Dermis blood vessel endothelial cell (primary cell): Measurements from ENCODE around the gene NLGN1. TPM values are rescaled to one million over a fixed set of nuclear protein-coding genes. Genes with fewer than 3 reads are reported as not detected.
"Not testable (repeated sequence)": the region's sequence is repeated elsewhere in the genome, so short reads cannot be mapped to it uniquely, and the experiment has no call there.

Experiments used
- DNase-seq: peaks from one replicate; pipeline ENCODE4 v3.0.0; 2010
- total RNA-seq: library from RNA; depleted of rRNA; stranded (reverse); fragments of >200 nt; gene quantifications from 2 replicates; pipeline ENCODE4 v1.2.3, GENCODE V29; 2014

The NLGN1 gene
- total RNA-seq, 1 donor from 2014 or later: 1.4 TPM

GRCh38 chr3:173567997-173568396 lies 170.5 kb downstream of the NLGN1 start:
- no peak for DNase-seq

- DNase-seq: no peak
These were observed 171.1 kb downstream of the NLGN1 start for GRCh38 chr3:173568623-173569022.

GRCh38 chr3:173583496-173583895 lies 186.0 kb downstream of the NLGN1 start:
- DNase-seq: no peak

DNA sequence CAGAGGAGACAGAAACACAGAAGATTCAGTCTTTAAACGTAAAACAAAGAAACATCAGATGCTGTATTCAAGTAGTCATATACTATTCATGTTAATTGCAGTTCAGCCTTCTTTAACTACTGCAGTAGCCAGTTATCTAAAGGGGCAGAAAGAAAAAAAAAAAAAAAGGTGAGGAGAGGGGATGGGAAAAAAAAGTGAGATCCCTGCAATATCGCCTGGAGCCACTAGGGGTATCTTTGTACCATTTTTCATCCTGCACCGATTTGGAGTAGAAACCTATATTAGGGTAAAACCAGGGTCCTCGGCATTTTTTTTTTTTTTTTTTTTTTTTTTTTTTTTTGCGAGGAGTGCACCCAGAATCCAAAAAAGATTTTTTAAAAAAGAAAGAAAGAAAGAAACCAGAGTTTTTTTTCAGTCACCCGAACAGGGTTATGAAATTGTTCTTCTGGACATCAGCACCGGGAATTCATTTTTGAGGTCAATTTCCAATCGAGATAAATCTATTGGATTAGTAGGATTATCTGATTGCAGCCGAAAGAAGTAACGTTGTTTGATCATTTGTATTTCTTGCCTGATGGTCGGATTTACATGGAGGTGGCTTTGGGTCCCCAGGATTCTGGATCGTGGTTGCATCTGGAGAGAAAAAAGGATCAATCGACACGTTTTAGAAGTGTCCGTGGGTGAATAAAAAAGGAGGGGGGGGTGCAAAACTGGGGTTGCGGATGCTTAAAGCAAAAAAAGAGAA lies 186.7 kb downstream of the NLGN1 start:
- DNase-seq: peak; percentile 62

GRCh38 chr3:173584838-173585831 lies 187.6 kb downstream of the NLGN1 start:
- DNase-seq: peak; percentile 47

DNA sequence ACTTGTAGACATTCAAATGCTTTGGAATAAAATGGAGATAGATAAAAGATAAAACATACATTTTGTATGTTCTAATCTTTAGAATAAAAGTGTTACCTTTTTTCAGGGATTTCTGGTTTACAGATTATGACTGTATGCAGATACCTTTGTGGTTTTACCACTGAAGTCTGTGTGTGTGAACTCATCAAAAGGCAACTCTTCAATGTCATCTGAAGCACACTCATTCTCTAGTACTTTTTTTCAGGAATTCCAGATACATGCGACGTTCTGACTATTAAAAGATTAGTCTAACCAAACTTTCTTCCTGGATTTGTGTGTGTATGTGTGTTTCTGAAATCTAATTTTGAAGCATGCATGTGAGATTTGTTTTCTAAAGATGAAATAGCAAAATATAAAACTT lies 188.6 kb downstream of the NLGN1 start:
- DNase-seq: no peak

DNA sequence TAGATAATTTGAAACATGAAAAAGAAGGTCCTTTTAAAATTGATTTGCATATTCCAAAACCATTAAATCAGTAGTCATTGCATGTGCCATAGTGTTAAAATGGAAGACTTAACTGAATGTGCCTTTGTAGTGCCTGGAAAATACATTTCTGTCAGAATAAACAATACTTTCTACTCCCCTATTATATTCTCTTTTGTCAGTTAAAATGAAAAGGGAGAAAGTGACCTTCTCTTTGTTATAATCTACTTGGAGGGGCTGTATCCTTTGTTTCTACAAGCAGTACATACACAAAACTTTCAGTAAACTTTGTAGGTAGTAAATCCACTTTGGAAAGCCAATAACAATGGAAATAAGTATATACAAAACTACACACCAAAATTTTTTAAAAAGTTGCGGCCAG lies 189.5 kb downstream of the NLGN1 start:
- no peak for DNase-seq

DNA sequence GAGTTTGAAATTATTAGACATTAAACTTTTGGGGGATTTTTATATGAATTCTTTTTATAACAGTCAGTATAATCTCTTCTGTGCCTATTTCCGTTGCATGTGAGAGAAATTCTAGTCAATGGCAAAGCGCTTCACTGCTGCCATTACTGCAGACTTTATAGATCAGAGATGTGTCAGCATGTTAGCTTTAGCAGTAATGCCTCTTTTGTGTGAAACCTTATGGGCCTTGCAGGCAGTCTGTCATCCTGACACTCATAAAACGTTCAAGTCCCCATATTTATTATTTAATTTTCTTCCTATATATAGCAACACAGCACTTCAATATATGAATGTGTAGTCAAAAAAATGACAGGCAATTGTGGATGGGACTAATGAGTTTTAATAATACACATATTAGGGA lies 191.0 kb downstream of the NLGN1 start:
- DNase-seq: no peak

- no peak for DNase-seq
These were observed 191.6 kb downstream of the NLGN1 start for GRCh38 chr3:173589116-173589515.

DNA sequence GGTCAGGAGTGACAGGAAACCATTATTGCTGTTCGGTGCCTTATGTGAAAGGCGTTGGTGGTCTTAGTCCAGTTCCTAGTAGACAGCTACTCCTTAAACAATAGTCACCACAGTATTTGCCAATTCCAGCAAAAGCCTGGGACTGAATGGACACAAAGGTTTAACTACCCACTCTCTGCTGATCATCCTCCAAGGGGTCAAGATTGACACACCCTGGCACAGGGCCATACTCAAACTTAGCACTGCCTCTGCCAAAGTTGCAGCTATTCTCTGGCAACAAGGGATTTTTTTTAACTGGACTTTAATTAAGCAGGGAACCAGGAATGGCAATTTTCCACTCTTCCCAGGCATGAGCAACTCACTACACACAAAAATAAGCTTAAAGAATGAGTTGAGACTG lies 193.9 kb downstream of the NLGN1 start:
- no peak for DNase-seq

- DNase-seq: not testable (repeated sequence)
These were observed 197.3 kb downstream of the NLGN1 start for GRCh38 chr3:173594881-173595280.

DNA sequence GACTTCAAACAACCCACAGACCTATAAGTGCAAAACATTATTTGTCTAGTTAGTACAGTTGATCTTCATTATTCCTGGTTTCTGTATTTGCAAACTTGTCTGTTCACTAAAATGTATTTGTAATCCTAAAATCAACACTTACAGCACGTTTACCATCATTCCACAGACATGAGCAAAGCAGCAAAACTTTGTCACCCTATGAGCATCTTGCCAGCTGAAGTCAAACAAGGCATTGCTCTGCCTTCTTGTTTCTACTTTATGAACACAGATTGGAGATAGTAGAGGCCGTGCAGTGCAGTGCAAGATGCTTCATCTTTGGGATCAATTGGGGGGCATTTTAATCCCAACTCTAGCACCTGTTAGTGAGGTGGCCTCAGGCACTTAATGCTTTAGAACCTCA lies 202.1 kb downstream of the NLGN1 start:
- no peak for DNase-seq

DNA sequence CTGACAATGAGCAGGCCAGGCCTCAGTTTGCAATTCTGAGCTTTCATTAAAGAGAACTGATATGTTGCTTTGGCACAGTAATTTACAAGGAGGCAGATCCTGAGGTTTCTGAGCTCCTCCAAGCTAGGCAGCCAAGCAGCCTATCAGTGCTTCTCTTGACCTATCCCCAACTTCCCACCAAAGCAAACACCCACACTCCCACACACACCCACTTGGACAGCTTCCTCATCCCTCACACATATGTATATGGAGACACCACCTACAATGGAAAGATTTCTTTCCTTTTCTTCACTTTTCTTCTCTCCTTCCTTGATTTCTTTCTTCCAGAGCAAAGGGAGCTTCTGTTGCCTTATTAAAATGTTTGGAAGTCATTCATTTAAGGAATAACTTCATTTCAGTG lies 217.0 kb downstream of the NLGN1 start:
- DNase-seq: no peak

GRCh38 chr3:173615661-173616060 lies 218.1 kb downstream of the NLGN1 start:
- DNase-seq: no peak

GRCh38 chr3:173617490-173617889 lies 219.9 kb downstream of the NLGN1 start:
- no peak for DNase-seq

- no peak for DNase-seq
These were observed 220.6 kb downstream of the NLGN1 start for GRCh38 chr3:173618148-173618547.

GRCh38 chr3:173618703-173619102 lies 221.2 kb downstream of the NLGN1 start:
- DNase-seq: no peak

GRCh38 chr3:173622166-173622565 lies 224.6 kb downstream of the NLGN1 start:
- DNase-seq: no peak

- no peak for DNase-seq
These were observed 226.5 kb downstream of the NLGN1 start for GRCh38 chr3:173624086-173624485.

GRCh38 chr3:173630849-173631248 lies 233.3 kb downstream of the NLGN1 start:
- no peak for DNase-seq

DNA sequence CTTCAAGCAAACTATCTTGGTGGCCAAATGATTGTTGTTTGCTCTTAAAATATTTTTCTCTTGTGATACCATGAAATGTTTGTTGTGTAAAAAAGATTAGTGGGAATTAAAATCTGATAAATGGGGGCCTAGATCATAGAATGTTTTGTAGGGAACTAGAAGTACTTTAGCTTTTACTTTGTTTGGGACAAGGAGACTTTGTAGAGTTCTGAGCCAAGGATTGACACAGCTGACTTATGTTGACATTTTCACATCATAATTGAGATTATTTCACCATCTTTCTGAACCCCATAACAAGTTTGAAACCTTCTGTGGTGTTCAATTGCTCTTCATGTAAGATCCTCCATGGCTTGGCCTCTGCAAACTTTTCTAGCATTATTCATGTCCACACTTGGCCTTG lies 235.4 kb downstream of the NLGN1 start:
- DNase-seq: no peak

GRCh38 chr3:173635826-173636225 lies 238.3 kb downstream of the NLGN1 start:
- no peak for DNase-seq

- DNase-seq: no peak
These were observed 241.6 kb downstream of the NLGN1 start for GRCh38 chr3:173639098-173639497.

DNA sequence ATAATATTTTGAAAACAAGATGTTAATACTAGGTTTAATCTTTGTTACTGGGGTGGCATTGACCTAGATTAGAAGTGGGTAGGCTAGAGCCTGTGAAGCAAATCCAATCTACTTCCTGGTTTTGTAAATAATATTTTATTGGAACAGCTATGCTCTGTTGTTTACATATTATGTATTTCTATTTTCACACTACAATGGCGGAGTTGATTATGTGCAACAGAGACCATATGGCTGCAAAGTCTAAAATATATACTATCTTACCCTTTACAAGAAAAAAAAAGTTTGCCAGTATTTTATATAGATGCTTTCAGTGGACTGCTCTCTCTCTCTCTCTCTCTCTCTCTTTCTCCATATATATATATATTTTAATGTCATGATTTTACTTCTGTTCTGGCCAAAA lies 244.2 kb downstream of the NLGN1 start:
- no peak for DNase-seq
